Measurements from ENCODE around the gene UQCC5. TPM values are rescaled to one million over a fixed set of nuclear protein-coding genes. Genes with fewer than 3 reads are reported as not detected.

Gene UQCC5
- total RNA-seq, 1 donor from 2014 or later, result 22.8 TPM

DNA sequence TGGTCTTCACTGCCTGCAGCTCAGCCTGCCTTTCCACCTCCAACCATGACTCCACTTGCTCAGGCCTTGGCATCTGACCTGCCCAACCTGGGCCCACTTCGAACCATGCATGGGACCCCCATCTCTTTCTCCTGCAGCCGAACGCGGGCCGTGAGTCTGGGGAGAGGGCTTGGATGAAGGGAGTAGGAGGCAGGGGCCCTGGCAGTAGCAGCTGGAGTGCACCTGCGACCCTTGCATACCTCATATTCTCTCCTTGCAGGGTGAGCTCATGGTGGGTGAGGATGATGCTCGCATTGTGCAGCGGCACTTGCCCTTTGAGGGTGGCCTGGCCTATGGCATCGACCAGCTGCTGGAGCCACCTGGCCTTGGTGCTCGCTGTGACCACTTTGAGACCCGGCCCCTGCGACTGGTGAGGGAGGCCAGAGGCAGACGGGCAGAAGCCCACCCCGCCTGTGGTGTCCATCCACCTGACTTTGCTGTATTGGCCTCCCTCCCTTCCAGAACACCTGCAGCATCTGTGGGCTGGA, 16.2 kb upstream of the UQCC5 start:
- Mint-ChIP-seq H3K4me3 (no peak overlapping the region), H3K27ac (no peak overlapping the region), H3K27me3 (peaks cover 2% of the 10 kb centered on the region), H3K9me3 (no peaks in the 10 kb centered on the region), H3K36me3 (peaks cover 7% of the 10 kb centered on the region), H3K4me1 (ENCODE audit: unreplicated experiment) (peaks cover 2% of the 10 kb centered on the region)
- no peak for DNase-seq (ENCODE audit: extremely low spot score, unreplicated experiment)
- TF ChIP-seq, protein P1, sequence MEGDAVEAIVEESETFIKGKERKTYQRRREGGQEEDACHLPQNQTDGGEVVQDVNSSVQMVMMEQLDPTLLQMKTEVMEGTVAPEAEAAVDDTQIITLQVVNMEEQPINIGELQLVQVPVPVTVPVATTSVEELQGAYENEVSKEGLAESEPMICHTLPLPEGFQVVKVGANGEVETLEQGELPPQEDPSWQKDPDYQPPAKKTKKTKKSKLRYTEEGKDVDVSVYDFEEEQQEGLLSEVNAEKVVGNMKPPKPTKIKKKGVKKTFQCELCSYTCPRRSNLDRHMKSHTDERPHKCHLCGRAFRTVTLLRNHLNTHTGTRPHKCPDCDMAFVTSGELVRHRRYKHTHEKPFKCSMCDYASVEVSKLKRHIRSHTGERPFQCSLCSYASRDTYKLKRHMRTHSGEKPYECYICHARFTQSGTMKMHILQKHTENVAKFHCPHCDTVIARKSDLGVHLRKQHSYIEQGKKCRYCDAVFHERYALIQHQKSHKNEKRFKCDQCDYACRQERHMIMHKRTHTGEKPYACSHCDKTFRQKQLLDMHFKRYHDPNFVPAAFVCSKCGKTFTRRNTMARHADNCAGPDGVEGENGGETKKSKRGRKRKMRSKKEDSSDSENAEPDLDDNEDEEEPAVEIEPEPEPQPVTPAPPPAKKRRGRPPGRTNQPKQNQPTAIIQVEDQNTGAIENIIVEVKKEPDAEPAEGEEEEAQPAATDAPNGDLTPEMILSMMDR (conservative IDR thresholded peaks at IDR 0.05), result no peak

DNA sequence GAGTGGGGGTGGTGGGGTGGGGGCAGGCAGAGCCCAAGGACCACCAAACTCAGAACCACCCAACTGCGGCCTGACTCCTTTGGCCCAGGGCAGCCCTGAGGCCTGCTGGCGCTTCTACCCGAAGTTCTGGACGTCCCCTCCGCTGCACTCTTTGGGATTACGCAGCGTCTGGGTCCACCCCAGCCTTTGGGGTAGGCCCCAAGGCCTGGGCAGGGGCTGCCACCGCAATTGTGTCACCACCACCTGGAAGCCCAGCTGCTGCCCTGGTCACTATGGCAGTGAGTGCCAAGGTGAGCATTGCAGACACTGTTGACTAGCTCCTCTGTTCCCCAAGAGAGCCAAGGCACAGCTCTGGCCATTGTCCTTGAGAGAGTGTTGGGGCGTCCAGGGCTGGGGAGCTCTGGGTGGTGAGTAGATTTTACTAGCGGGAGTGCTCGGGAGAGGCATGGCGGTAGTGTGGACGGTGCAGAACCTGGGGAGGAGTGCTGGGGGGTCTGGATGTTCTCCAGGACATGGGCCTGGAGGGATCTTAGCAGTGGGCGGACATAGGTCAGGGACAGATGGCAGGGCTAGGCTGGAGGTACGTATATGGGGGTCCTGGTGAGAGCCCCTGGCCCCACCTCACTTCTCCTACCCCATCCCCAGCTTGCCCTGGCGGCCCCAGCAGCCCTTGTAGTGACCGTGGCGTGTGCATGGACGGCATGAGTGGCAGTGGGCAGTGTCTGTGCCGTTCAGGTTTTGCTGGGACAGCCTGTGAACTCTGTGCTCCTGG, 15.5 kb upstream of the UQCC5 start:
- TF ChIP-seq, protein P1 (conservative IDR thresholded peaks at IDR 0.05), result no peak
- peaks cover 3% of the 10 kb centered on the region for H3K4me1 Mint-ChIP-seq (ENCODE audit: unreplicated experiment)
- H3K27me3 Mint-ChIP-seq, result no peaks in the 10 kb centered on the region
- no peak for DNase-seq (ENCODE audit: extremely low spot score, unreplicated experiment)
- H3K36me3 Mint-ChIP-seq, result peaks cover 10% of the 10 kb centered on the region
- no peaks in the 10 kb centered on the region for H3K9me3 Mint-ChIP-seq
- H3K27ac Mint-ChIP-seq, result no peak overlapping the region
- no peak overlapping the region for H3K4me3 Mint-ChIP-seq

DNA sequence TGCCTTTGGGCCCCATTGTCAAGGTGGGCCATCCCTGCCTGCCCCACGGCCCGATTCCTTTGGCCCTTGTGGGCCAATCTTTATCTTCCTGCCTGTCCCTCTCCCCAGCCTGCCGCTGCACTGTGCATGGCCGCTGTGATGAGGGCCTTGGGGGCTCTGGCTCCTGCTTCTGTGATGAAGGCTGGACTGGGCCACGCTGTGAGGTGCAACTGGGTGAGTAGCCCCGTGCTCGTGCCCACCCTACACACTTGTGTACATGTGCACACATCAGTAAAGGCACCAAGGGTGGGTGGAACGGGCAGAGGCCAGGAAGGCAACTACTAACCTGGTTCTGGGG, 14.9 kb upstream of the UQCC5 start:
- Mint-ChIP-seq H3K4me1 (ENCODE audit: unreplicated experiment) (peaks cover 4% of the 10 kb centered on the region), H3K36me3 (peaks cover 10% of the 10 kb centered on the region), H3K27me3 (no peaks in the 10 kb centered on the region), H3K4me3 (no peak overlapping the region), H3K9me3 (no peaks in the 10 kb centered on the region), H3K27ac (no peak overlapping the region)
- DNase-seq (ENCODE audit: extremely low spot score, unreplicated experiment), result no peak
- TF ChIP-seq, protein P1 (conservative IDR thresholded peaks at IDR 0.05), result no peak

DNA sequence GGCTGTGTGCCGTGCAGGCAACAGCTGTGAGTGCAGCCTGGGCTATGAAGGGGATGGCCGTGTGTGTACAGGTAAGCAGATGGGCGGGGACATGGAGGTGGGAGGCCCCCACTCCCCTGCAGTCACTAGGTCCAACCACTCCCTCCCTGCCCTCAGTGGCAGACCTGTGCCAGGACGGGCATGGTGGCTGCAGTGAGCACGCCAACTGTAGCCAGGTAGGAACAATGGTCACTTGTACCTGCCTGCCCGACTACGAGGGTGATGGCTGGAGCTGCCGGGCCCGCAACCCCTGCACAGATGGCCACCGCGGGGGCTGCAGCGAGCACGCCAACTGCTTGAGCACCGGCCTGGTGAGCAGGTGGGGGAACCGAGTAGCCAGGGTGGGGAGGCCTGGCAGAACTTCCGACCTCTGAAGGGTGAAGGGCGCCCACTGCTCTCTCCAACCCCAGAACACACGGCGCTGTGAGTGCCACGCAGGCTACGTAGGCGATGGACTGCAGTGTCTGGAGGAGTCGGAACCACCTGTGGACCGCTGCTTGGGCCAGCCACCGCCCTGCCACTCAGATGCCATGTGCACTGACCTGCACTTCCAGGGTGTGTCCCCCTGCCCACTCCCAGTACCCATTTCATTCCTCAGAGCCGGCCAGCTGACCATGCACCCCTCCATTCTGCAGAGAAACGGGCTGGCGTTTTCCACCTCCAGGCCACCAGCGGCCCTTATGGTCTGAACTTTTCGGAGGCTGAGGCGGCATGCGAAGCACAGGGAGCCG, 14.3 kb upstream of the UQCC5 start:
- TF ChIP-seq, protein P1 (conservative IDR thresholded peaks at IDR 0.05), result no peak
- no peak for DNase-seq (ENCODE audit: extremely low spot score, unreplicated experiment)
- no peaks in the 10 kb centered on the region for H3K9me3 Mint-ChIP-seq
- peaks cover 10% of the 10 kb centered on the region for H3K36me3 Mint-ChIP-seq
- no peaks in the 10 kb centered on the region for H3K27me3 Mint-ChIP-seq
- no peak overlapping the region for H3K4me3 Mint-ChIP-seq
- H3K27ac Mint-ChIP-seq, result no peak overlapping the region
- H3K4me1 Mint-ChIP-seq (ENCODE audit: unreplicated experiment), result peaks cover 4% of the 10 kb centered on the region

DNA sequence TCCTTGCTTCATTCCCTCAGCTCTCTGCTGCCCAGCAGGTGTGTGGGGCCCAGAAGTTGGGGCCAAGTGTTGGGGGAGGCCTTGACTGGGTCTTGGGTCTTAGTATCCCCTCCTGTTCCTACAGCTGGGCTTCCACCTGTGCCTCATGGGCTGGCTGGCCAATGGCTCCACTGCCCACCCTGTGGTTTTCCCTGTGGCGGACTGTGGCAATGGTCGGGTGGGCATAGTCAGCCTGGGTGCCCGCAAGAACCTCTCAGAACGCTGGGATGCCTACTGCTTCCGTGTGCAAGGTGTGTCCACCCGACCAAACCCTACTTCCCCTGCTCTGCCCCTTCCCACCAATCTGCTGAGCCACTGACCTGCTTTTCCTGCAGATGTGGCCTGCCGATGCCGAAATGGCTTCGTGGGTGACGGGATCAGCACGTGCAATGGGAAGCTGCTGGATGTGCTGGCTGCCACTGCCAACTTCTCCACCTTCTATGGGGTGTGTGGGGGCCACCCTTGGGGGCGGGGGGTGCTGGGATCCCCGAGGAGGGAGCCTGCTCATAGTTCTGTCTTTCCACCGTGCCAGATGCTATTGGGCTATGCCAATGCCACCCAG, 13.7 kb upstream of the UQCC5 start:
- no peaks in the 10 kb centered on the region for H3K27me3 Mint-ChIP-seq
- DNase-seq (ENCODE audit: extremely low spot score, unreplicated experiment), result no peak
- H3K36me3 Mint-ChIP-seq, result peaks cover 10% of the 10 kb centered on the region
- H3K4me1 Mint-ChIP-seq (ENCODE audit: unreplicated experiment), result peaks cover 4% of the 10 kb centered on the region
- no peaks in the 10 kb centered on the region for H3K9me3 Mint-ChIP-seq
- TF ChIP-seq, protein P1 (conservative IDR thresholded peaks at IDR 0.05), result no peak
- H3K27ac Mint-ChIP-seq, result no peak overlapping the region
- H3K4me3 Mint-ChIP-seq, result no peak overlapping the region
